CD4-positive, alpha-beta T cell treated with Interleukin-2 at 100 ng/mL for 4 hours (primary cell): ENCODE data around the gene SLC25A48.

Experiments used
- DNase-seq: peaks from one replicate; pipeline ENCODE4 v3.0.0-alpha.2; 2020; ENCODE audit warnings: low spot score

Gene SLC25A48

DNA sequence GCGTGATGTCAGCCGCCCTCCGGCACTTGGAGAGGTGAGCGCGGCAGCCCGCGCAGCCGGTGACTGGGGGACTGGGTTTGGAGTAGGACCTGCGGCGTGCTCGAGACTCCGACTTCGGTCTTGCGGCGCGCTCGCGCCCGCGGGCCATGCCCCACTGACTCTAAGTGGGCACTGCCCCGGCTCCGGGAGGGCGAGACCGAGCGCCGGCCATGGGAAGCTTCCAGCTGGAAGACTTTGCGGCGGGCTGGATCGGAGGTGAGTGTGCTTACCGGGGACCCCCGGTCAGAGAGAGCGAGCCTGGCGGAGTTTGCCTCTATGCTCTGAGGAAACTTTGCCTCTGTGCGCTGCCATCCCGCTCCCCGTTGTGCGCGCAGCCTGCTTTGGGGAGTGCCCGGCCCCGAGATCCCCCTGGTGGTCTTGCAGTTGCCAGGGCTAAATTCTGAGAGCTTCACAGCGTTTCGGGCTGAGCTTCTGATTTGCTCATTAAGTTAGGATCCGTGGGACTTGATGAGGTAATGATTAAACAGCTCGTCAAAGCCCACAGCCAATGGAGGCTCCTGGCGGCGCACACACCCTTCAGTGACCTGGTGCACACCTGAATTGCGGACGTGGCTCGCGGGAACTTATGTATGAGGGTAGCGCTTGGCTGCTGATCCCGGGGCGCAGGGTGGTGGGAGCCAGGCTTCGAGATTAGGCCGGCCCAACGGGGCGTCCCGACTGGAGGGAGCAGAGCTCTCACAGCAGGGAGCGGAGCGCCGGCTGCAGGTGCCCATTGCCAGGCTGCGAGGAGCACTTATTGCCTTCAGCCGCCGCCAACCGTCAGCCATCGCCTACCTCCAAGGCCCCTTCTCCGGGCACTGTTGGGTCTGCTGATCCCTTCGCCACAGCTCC is at the start of gene SLC25A48:
Gene SLC25A48, plus strand, starts transcription at position 25 of the 891 bp plus-strand sequence. Its CDS starts 185 bp downstream, at position 210.
- no peak for DNase-seq

DNA sequence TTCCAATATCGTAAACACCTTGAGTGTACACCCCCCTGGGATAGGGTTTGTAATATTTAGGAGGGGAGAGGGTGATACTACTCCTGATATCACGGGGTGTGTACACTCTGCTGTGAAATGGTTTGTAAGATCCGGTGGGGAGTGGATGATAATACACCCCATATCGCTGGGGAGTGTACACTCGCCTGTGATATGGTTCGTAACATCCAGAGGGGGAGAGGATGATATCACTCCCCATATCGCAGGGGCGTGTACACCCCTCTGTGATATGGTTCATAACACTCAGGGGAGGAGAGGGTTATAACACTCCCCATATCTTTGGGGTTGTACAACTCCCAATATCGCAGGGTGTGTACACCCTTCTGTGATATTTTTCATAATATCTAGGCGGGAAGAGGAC is 33.8 kb upstream of the SLC25A48 start:
- DNase-seq = no peak

DNA sequence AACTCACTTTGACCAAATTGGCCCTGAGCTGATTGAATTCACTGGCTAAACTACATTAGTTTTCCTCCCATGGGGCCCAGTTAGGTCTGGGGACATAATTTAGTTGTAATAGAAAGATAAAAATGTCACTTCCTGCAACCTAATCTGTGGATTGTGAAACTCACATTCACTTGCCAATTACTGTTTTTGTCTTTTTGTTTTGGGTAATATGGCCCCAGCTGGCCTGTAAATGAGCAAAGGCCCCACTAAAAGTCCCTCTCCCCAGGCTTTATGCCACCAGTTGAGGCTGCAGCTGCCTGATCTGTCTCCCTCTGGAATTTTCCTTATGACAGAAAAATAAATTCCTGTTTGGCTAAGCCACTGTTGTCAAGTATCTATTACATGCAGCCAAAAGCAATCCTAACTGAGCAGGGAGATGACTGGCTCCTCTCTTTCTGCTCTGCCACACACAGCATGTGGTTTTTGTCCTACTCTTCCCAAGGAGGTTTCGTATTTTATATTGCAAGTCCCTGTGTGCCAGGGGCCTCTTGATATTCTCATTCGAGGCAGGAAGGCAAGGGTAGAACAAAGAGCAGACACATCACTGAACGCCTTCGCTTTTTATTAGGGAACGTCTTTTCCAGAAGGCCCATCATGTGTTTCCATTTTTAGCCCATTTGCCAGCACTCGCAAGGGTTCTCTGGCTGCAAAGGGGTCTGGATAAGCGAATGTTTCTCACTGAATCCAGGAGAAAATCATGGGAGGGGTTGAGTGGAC is 24.1 kb upstream of the SLC25A48 start:
- no peak for DNase-seq

DNA sequence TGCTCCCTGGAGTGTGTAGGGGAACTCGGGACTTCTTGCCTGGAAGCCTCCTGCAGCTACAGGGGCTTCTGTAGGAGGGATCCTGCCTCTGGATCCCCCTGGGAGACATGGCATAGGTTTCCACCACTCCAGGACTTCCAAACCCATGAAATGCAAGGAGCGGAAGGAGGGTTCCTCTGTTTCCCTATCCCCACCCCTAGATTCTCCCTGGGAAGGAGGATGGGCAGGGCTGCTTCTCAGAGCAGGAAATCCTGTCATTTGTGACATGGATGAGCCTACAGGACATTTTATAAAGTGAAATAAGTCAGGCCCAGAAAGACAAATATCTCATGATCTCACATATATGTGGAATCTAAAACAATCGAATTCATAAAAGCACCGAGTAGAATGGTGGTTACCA is 23.5 kb upstream of the SLC25A48 start:
- DNase-seq = no peak

DNA sequence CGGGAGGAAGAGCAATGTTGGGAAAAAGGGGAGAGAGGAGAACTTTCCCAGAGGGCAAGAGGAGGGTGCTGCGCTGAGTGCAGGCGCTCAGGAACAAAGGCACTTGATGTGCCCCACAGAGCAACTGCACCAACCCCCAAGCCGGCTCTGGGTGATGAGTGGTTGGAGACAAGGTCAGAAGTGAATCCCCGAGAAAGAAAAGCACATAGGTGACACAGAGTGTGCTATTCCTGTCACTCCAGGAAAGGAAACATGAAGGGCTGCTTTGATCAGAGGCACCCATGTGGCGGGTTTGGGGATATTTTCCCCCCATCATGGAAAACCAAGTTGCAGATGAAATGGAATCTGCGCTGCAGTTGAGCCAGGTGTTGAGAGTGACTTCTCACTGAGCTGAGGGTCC is 20.7 kb upstream of the SLC25A48 start:
- no peak for DNase-seq

DNA sequence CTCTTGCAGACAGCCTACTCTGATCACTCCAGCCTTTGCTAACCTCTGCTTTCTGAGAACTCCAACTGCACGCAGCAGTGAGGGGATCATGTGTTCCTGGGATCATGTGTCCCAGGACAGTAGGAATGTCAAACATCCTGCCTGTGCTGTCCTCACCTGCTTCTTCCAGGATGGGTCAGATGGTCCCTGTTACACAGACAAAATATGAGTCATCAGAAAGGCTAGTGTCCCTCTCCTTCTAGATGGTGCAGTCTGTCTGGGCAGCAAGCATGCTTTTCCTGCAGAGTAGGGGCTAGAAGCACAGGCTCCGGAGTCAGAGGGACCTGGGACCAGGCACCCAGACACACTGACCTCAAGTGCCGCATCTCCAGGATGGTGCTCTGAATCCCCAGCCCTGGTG is 20.1 kb upstream of the SLC25A48 start:
- DNase-seq = no peak

- DNase-seq = no peak
These were observed 19.7 kb upstream of the SLC25A48 start for GRCh38 chr5:135814812-135815211.

- no peak for DNase-seq
These were observed 13.2 kb upstream of the SLC25A48 start for GRCh38 chr5:135821061-135821801.

DNA sequence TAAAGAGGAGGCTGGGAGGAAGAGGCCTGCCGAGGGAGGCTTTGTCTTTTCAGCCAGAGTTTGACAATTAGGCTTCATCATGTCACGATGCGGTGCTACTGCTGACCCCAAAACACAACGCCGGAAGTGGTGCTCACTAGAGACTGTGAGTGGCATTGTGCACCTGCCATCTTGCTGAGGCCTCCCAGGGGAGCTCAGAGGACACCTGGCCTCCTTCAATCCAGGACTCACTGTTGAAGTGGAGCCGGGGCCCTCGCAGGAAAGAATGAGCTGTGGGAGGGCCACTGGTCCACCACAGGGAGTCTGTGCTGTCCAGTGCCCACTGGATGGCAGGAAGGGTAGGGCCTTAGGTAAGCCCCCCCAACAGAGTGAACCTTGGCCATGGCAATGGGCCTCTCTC is 12.7 kb upstream of the SLC25A48 start:
- DNase-seq = no peak

- no peak for DNase-seq
These were observed 12.2 kb upstream of the SLC25A48 start for GRCh38 chr5:135822286-135822685.

DNA sequence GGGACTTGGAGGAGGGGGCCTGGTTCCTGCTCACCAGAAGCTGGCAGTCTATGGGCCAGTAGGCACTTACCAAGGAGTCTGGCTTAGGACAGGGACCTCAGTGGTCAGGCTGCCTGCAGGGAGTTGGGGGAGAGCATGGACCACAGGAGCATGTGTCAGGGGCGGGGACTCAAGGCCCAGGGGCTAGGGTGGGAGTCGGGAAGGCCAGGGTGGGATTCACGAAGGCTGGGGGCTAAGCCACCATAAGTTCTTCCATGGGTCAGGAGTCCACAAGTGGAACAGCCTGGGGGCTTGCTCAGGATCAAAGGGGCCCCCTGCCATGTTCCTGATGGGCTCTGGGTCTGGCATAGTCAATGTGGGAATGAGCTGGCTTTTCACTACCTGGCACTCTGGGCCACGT is 11.5 kb upstream of the SLC25A48 start:
- no peak for DNase-seq

DNA sequence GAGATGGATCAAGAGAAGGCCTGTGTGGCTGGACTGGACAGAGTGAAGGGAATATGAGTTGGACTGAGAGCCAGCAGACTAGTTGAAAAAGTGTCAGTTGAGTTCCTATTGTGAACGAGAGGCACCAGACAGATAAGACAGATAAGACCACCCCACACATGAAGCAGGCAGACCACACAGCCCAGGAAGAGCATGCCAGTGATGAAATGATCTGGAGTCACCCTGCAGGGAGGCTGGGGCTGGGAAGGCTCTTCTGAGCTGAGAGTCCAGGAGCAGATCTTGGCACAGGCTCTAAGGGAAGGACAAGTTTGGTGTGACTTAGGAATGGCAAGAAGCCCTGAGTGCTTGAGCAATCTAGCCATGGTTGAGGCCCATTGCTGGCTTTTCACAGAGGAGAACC is 10.6 kb upstream of the SLC25A48 start:
- DNase-seq = no peak

DNA sequence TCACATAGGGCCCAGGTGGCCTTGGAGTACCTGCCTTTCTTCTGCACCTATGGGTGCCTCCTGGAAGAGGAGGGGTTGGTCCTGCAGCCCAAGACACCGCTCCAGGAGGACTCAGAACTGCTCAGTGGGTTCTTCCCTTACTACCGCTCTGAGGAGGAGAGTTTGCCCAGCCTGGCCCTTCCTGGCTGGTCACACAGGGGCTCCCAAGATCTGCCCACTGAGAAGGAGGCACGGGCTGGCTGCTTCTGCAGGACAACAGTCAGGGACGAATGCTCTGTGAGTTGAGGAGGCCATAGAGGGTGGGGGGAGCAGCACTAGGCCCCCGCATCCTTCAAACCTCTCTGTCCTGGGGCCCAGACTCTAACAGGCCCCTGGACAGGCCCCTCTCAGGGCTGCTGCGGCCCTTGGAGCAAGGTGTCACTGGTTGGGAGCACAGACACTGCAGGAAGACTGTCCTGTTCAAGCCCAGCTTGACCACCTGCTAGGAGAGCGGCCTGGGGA is 9.9 kb upstream of the SLC25A48 start:
- DNase-seq = no peak

- no peak for DNase-seq
These were observed 8.9 kb upstream of the SLC25A48 start for GRCh38 chr5:135825373-135826220.

DNA sequence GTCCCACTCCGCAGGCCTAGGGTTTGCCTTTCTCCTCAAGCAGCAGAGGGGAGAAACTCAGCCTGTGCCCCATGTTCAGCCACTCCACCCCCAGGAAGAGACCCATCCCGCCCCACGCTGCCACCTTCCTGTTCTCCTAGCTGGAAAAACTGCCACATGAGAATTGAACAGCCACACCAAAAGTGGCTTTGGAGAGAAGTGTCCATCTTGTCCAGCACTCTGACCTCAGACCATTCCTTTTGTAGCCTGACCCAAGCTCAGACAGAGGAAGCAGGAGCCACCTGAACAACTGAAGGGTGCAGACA is 8.3 kb upstream of the SLC25A48 start:
- DNase-seq = no peak

- DNase-seq = no peak
These were observed 7.3 kb upstream of the SLC25A48 start for GRCh38 chr5:135826994-135827671.

GRCh38 chr5:135827965-135828781 is 6.3 kb upstream of the SLC25A48 start:
- no peak for DNase-seq

- no peak for DNase-seq
These were observed 5.7 kb upstream of the SLC25A48 start for GRCh38 chr5:135828782-135829127.

DNA sequence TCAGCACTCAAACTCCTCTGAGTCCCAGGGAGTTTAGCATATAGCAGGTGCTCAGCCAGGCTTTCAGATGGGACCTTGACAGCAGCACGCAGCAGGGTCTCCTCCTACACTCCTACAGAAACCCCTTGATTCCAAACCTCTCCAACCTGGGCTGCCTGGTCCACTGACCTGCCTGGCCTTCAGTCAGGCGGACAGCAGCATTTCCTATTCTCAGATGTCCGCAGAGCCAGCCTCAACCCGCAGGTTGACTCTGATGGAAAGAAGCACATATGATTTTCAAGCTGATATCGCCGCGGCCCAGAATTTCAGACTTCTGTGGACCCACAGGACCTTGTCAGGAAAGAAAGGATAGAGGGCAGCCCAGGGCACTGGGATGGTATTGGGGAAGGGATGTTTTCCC is 5.3 kb upstream of the SLC25A48 start:
- DNase-seq = no peak

DNA sequence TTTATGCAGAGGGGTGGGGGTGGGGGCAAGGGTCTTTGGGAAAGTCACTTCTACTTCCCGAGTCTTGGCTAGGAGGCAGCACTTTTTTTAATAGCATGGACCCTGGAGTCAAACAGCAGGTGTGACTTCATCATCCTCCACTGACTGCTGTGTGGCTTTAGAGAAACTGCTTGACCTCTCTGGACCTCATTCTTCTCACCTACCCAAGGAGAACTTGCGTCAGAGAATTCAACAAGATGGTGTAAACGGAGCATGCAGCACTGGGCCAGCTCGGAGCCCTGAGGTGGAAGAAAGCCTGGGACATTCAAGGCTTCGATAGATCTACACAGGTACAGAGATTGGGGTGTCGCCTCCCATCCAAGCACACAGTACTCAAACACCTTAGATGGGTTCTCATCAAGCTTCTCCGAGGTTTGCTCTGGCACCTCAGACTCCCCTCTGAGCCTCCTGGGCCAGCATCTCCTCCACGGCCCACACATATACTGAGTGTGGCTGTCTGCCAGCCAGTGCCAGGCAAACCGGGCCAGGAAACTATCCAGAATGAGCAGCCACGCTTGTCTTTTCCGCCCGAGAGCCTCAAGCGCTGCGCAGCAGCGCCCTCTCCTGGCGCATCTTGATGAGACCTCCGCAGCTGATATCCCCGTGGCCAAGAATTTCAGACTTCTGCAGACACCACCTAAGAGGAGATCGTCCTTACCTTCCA is 4.6 kb upstream of the SLC25A48 start:
- DNase-seq = no peak
